AG04449 (cell line): ENCODE results near the gene CD37.
"Not testable (repeated sequence)": the region's sequence is repeated elsewhere in the genome, so short reads cannot be mapped to it uniquely, and the experiment has no call there.

ENCODE experiments used
- CTCF ChIA-PET: fragments of 350-600 bp; formaldehyde crosslinking; extraction: SDS; loops from one replicate; lab custom pipeline; 2021; ENCODE audit warnings: antibody characterized with exemption; lab: Yijun Ruan, JAX
- POLR2A ChIA-PET: fragments of 400-600, 350-600 bp; formaldehyde crosslinking; extraction: SDS; loops from one replicate; lab custom pipeline; 2020; ENCODE audit warnings: antibody characterized with exemption, inconsistent platforms; lab: Yijun Ruan, JAX
- DNase-seq: peaks from one replicate; pipeline ENCODE4 v3.0.0-alpha.2; 2010; ENCODE audit warnings: low read depth, low spot score
- H3K4me3 ChIP-seq: 2 replicates; pipeline ENCODE4 v1.5.1; 2011; ENCODE audit warnings: low read depth, mild to moderate bottlenecking, control low read depth, low read length
- TF ChIP-seq, protein P1 (sequence below): IDR thresholded peaks from one replicate; pipeline ENCODE4 v1.5.1; 2011; ENCODE audit warnings: mild to moderate bottlenecking, moderate library complexity, low read length, control low read depth, inconsistent platforms; ENCODE audit not compliant: insufficient read depth; ENCODE audit errors: missing control alignments

CD37 gene, protein sequence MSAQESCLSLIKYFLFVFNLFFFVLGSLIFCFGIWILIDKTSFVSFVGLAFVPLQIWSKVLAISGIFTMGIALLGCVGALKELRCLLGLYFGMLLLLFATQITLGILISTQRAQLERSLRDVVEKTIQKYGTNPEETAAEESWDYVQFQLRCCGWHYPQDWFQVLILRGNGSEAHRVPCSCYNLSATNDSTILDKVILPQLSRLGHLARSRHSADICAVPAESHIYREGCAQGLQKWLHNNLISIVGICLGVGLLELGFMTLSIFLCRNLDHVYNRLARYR

DNA sequence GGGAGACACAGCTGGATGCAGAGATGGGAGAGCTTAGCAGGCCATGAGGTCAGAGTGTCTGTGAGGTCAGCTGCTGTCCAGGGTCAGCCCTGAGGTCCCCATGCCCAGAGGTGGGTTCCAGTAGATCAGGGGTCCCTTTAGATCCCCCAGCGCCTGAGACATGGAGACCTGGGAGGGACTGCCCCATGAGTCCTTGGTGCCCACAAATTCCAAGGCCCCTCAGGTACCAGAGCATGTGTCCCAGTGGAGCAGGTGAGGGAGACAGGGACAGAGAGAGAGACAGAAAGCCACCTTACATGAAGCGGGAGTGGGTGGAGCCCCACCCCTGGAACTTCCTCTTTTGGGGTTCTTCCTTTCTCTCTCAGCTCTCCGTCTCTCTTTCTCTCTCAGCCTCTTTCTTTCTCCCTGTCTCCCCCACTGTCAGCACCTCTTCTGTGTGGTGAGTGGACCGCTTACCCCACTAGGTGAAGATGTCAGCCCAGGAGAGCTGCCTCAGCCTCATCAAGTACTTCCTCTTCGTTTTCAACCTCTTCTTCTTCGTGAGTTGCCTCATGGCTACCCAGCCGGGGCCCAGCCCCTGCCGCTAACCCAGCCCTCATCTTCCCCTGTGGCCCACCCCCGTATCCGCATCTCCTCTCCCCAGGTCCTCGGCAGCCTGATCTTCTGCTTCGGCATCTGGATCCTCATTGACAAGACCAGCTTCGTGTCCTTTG, at the start of gene CD37:
TSS of gene CD37 (plus strand) at position 336 of the 713 bp plus-strand sequence. CDS start at position 471, 135 bp downstream.
- no peak for DNase-seq
- H3K4me3 ChIP-seq = no peak within 1 kb of the TSS
- ChIA-PET POLR2A (no interaction called here), CTCF (interaction anchor here (0.6 kb wide), 1 partner anchor 146 kb away, joined by 3 read pairs; no protein-coding TSS in a partner anchor)
- TF ChIP-seq, protein P1, sequence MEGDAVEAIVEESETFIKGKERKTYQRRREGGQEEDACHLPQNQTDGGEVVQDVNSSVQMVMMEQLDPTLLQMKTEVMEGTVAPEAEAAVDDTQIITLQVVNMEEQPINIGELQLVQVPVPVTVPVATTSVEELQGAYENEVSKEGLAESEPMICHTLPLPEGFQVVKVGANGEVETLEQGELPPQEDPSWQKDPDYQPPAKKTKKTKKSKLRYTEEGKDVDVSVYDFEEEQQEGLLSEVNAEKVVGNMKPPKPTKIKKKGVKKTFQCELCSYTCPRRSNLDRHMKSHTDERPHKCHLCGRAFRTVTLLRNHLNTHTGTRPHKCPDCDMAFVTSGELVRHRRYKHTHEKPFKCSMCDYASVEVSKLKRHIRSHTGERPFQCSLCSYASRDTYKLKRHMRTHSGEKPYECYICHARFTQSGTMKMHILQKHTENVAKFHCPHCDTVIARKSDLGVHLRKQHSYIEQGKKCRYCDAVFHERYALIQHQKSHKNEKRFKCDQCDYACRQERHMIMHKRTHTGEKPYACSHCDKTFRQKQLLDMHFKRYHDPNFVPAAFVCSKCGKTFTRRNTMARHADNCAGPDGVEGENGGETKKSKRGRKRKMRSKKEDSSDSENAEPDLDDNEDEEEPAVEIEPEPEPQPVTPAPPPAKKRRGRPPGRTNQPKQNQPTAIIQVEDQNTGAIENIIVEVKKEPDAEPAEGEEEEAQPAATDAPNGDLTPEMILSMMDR = no peak

DNA sequence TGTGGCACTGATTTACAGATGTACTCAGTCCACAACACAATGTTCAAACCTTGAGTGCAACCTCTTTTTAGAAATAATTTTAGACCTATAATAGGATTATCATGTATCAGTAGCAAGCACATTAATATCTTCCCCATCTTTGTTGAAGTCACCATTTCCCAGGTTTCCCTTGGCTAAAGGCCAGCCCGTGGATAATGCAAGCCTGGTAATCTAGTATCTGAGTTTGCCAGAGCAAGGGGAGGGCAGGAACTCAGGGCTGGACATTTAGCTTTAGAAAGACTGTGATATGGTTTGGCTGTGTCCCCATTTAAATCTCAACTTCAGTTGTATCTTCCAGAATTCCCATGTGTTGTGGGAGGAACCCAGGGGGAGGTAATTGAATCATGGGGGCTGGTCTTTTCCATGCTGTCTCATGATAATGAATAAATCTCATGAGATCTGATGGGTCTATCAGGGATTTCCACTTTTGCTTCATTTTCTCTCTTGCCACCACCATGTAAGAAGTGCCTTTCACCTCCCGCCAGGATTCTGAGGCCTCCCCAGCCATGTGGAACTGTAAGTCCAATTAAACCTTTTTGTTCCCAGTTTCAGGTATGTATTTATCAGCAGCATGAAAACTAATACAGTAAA, 48.0 kb upstream of the CD37 start:
- CTCF ChIA-PET = interaction anchor here (4.0 kb wide), 1 partner anchor 14 kb away, joined by 10 read pairs; no protein-coding TSS in a partner anchor
- TF ChIP-seq, protein P1 = no peak
- no peak overlapping the region for H3K4me3 ChIP-seq
- POLR2A ChIA-PET = no interaction called here
- no peak for DNase-seq

DNA sequence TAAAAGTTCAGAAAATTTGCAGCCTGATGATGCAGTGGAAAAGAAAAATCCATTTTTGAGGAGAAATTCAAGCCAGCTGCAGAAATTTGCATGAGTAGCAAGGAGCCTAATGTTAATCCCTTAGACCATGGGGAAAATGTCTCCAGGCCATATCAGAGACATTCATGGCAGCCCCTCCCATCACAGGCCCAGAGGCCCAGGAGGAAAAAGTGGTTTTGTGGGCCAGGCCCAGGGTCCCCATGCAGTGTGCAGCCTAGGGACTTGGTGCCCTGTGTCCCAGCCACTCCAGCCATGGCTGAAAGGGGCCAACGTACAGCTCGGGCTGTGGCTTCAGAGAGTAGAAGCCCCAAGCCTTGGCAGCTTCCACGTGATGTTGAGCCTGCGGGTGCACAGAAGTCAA, 47.0 kb upstream of the CD37 start:
- DNase-seq, POLR2A ChIA-PET, H3K4me3 ChIP-seq: not testable (repeated sequence)
- CTCF ChIA-PET = interaction anchor here (1.2 kb wide), 1 partner anchor 13 kb away, joined by 5 read pairs; no protein-coding TSS in a partner anchor

DNA sequence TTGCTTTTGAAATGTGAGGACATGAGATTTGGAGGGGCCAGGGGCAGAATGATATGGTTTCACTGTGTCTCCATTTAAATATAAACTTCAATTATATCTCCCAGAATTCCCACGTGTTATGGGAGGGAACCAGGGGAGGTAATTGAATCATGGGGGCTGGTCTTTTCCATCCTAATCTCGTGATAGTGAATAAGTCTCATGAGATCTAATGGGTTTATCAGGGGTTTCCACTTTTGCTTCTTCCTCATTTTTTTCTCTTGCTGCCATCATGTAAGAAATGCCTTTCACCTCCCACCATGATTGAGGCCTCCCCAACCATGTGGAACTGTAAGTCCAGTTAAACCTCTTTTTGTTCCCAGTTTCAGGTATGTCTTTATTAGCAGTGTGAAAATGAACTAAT, 45.9 kb upstream of the CD37 start:
- CTCF ChIA-PET = interaction anchor here (1.2 to 1.4 kb wide), 2 partner anchors 12 kb away, joined by 5 to 9 read pairs; no protein-coding TSS in a partner anchor
- H3K4me3 ChIP-seq, DNase-seq, POLR2A ChIA-PET: not testable (repeated sequence)

DNA sequence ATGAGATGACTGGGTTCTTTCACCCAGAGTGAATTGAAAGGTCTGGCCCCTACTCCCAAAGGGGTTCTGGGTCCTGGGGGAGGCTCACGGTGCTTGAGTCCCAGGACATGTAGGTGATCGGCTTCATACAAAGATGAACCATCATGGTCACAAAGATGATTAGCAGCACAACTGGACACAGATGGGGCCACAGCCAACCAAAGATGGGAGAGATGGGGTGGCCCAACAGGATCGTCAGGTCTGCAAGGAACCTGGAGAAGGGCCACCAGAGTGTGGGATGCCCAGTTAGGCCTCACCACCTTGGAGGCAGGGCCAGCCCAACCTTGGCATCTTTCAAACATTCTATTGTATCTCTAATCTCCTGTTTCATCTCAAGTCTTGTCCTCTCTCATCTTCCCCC, 44.7 kb upstream of the CD37 start:
- ChIA-PET POLR2A (no interaction called here), CTCF (interaction anchor here (1.4 kb wide), 1 partner anchor 11 kb away, joined by 9 read pairs; no protein-coding TSS in a partner anchor)
- no peak overlapping the region for H3K4me3 ChIP-seq
- no peak for DNase-seq
- TF ChIP-seq, protein P1 = no peak

DNA sequence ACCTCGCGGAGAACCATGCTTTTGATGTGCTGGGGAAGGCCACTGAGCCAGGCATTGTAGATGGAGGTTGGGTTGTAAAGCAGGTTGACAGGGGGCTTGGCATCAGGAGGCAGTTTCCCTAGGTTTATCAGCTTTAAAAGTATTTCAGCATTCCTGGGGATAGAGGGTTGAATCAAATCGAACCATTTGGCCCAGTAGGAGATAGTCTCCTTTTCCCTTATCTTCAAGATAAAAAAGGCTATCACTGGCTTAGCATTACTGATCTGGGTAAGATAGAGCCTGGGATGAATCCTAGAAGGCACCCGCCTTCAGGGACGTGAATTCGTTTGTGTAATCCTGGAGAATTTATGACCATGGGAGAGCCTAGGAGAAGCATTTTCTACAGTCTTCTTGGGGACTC, 40.8 kb upstream of the CD37 start:
- POLR2A ChIA-PET = no interaction called here
- TF ChIP-seq, protein P1 = no peak
- CTCF ChIA-PET = interaction anchor here (0.8 kb wide), 1 partner anchor 8 kb away, joined by 5 read pairs; no protein-coding TSS in a partner anchor

More for the DNA sequence above, 40.8 kb upstream of the CD37 start:
- no peak for DNase-seq
- no peak overlapping the region for H3K4me3 ChIP-seq
